A549 treated with Hydrocortisone at 1 μM for 4 hours (cell line): Measurements from ENCODE around the gene C1orf210. TPM values are rescaled to one million over a fixed set of nuclear protein-coding genes. Genes with fewer than 3 reads are reported as not detected.

Experiments
- total RNA-seq: library from RNA; stranded (reverse); fragments of 200-300 nt; extraction: Qiagen RNA extraction; gene quantifications from 5 replicates; pipeline ENCODE4 v1.2.3, GENCODE V29; 2022

Gene C1orf210
- not detected in 5 replicates for total RNA-seq

DNA sequence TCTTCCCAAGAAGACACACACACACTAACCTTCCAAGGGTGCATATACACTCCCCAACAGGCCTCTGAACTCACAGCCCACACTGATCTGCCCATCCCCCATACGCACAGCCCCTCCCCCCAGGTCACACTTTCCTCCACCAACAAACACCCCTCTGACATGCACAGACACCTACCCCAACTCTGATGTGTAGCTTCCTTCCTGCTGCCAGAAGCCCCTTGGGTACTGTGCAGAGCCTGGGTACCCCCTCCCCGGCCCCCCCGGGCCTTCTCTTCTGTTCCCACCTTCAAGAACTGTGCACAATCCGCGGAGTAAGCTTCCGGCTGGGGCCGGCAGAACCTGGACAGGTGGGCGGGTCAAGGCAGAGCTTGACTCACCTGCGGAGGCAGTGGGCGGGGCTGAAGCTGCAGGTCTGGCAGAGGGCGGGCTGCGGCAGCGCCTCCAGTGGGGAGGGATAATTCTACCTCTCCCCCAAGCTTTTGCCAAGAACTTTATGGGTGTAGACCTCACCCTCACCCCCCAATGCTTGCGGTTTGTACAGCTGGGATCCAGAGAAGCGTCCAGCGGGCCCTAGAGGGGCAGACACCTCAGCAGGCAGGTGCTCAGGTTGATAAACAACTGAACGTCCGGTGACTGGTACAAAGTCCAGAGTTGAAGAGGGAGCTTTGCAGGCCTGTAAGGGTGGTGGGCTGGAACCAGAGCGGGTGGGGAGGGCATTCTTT is at the start of gene C1orf210:
TSS of gene C1orf210 (minus strand) at position 313 of the 722 bp plus-strand sequence. CDS start 2,311 bp downstream, outside the sequence.

DNA sequence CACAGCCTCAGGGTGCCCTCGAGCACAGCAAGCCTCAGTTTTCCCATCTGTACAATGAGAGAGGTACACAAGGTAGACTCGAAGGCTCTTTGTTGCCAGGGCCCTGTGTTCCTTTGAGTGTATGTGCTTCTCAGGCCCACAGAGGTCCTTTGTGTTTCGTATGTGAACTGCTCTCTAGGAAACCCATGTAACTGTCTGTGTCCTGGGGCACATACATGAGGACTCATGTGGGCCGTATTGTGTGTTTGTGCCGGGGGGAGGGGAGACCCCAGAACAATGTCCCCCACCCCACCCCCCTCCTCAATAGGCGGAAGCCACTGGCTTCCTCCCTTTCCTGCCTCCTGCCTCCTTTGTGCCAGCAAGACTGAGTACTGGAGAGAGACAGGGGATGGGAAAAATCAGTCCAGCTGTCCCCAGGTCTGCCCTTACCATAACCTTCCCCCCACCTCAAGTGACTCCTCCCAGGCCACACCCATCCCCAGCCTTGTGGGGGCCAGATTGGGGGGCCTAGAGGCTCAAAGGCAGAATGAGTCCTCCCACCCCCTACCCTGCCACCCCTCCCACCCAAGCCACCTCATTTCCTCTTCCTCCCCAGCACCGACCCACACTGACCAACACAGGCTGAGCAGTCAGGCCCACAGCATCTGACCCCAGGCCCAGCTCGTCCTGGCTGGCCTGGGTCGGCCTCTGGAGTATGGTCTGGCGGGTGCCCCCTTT is 15.2 kb upstream of the C1orf210 start, which contains the start of gene TIE1:
TSS of gene TIE1 (plus strand) at position 605 of the 717 bp plus-strand sequence. CDS start at position 695, 90 bp downstream.

GRCh38 chr1:43269627-43270375 is 15.6 kb downstream of the C1orf210 start, which contains the start of gene TMEM125:
TSS of gene TMEM125 (plus strand) at chr1:43269983. CDS start at chr1:43272723, 2,740 bp downstream.

Other genes with a start within 250 kb of the C1orf210 start
- gene EBNA1BP2, start 113.3 kb downstream of the C1orf210 start, total RNA-seq = 168 to 200 TPM (median 185 TPM) in 5 replicates
- gene CFAP57, start 113.3 kb downstream of the C1orf210 start, total RNA-seq = 0.28 to 0.68 TPM (median 0.36 TPM) in 5 replicates
- 0.05 to 0.08 TPM (median 0.07 TPM) in 3 of 5 replicates, not detected in the others for gene TMEM125, start 15.6 kb downstream of the C1orf210 start, total RNA-seq
- 0.02 to 0.15 TPM in 2 of 5 replicates, not detected in the others for gene TIE1, start 15.4 kb upstream of the C1orf210 start, total RNA-seq
- 0.17 to 0.22 TPM (median 0.21 TPM) in 3 of 5 replicates, not detected in the others for gene MPL, start 52.2 kb upstream of the C1orf210 start, total RNA-seq
- gene CDC20, start 73.4 kb upstream of the C1orf210 start, total RNA-seq = 182 to 204 TPM (median 198 TPM) in 5 replicates
- gene ELOVL1, start 82.4 kb upstream of the C1orf210 start, total RNA-seq = 135 to 156 TPM (median 143 TPM) in 5 replicates
- 34.9 to 37.9 TPM (median 37.3 TPM) in 5 replicates for gene MED8, start 104.2 kb upstream of the C1orf210 start, total RNA-seq
- gene SZT2, start 104.3 kb upstream of the C1orf210 start, total RNA-seq = 5.8 to 7.6 TPM (median 7.2 TPM) in 5 replicates
- gene HYI, start 168.3 kb upstream of the C1orf210 start, total RNA-seq = 11.5 to 16.3 TPM (median 14.4 TPM) in 5 replicates
- gene PTPRF, start 245.3 kb upstream of the C1orf210 start, total RNA-seq = 73.3 to 110 TPM (median 95.8 TPM) in 5 replicates